ENCODE results near the gene OR6S1.

Gene OR6S1, protein sequence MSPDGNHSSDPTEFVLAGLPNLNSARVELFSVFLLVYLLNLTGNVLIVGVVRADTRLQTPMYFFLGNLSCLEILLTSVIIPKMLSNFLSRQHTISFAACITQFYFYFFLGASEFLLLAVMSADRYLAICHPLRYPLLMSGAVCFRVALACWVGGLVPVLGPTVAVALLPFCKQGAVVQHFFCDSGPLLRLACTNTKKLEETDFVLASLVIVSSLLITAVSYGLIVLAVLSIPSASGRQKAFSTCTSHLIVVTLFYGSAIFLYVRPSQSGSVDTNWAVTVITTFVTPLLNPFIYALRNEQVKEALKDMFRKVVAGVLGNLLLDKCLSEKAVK

DNA sequence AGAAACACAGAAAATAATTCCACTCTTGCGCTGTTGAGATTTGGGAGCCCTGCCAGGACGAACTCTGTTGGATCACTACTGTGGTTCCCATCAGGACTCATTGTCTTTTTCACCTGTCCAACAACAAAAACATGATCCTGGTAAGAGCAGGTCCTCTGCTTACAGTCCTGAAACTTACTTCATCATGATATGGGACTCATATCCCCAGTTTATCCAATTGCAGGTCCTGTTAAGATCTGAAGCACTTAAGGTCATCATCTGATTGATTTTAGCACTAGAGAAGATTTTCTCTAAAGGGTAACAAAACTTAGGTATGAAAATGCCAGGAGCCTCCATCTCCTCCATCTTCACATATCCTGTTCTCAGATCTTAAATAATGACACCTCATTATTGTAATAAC, at the start of gene OR6S1:
Gene OR6S1, minus strand, starts transcription at position 101 of the 400 bp plus-strand sequence. Its CDS starts 0 bp downstream, at position 101.
- no peak within 1 kb of the TSS for H3K4me3 ChIP-seq (ENCODE audit: low read depth, low read length)
- TF ChIP-seq, protein P1, sequence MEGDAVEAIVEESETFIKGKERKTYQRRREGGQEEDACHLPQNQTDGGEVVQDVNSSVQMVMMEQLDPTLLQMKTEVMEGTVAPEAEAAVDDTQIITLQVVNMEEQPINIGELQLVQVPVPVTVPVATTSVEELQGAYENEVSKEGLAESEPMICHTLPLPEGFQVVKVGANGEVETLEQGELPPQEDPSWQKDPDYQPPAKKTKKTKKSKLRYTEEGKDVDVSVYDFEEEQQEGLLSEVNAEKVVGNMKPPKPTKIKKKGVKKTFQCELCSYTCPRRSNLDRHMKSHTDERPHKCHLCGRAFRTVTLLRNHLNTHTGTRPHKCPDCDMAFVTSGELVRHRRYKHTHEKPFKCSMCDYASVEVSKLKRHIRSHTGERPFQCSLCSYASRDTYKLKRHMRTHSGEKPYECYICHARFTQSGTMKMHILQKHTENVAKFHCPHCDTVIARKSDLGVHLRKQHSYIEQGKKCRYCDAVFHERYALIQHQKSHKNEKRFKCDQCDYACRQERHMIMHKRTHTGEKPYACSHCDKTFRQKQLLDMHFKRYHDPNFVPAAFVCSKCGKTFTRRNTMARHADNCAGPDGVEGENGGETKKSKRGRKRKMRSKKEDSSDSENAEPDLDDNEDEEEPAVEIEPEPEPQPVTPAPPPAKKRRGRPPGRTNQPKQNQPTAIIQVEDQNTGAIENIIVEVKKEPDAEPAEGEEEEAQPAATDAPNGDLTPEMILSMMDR (IDR thresholded peaks at IDR 0.05; ENCODE audit: borderline replicate concordance, insufficient read depth, low read depth, low read length) = no peak

DNA sequence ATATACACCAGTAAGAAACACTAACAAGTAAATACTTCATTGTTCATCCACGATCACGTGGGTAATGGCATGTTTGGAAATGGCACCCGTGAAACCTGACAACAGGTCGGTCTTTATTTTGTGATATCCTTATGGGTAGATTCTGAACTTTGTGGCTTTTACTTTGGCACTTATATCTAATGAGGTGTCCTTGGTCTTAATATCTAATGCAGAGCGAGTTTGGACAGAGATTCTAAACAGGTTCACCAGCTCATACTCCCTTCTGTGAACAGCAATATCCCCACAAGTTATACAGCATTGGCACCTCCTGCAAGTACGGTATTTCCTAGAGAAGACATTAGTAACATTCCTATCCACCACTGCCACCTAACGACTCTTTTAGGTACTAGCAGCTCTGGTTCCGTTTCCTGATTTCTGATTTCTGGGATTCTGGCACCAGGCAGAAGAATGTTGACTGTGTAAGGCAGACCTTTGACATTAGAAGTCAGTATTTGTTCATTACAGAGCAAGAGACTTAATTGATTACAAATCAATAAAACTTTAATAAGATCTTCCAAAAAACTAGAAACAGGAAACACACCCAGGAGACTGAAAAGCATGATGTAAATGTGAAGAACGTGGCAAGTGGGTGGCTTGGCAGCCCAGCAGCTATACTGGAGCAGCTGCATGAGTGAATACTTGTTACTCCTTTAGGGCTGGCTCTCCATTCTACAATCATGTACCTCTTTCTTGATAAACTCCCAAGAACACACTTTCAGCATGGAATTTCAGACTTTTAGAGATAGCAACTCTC, 49.6 kb upstream of the OR6S1 start:
- TF ChIP-seq, protein P1 (IDR thresholded peaks at IDR 0.05; ENCODE audit: borderline replicate concordance, insufficient read depth, low read depth, low read length) = peak; percentile 75
- no peak overlapping the region for H3K4me3 ChIP-seq (ENCODE audit: low read depth, low read length)

DNA sequence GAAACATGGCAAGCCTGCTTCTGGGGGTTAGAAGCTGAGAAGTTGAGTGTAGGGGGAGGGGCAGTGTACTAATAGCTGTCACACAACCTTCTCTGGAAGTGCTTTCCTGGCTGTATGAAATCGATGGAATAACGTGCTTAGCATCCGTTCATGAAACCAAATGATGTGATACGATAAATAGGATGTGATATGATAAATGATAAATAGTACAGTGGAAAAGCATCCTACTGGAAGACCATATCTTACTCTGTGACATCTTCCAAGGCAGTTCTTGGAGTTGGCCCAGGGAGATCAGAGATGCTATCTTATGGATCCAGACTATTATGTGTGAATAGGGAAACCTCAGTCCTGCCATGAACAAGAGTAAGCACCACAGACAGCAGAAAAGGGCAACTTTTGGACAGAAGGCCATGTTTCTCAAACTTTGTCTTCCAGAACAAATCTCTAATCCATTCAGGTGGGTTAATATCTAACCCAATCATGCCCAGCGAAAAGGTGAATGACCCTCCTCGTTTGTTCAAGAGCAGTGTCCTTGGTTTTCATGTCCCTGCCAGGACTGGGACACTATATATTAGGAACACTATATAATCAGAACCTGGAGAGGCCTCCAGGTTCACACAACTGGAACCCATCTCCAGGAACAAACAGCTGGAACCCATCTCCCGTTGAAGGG, 46.8 kb upstream of the OR6S1 start, which contains the start of gene ANG:
Gene ANG, plus strand, starts transcription at position 598 of the 673 bp plus-strand sequence. CDS start 4,801 bp downstream, outside the sequence.
- H3K4me3 ChIP-seq (ENCODE audit: low read depth, low read length) = no peak within 1 kb of the TSS
- TF ChIP-seq, protein P1 (IDR thresholded peaks at IDR 0.05; ENCODE audit: borderline replicate concordance, insufficient read depth, low read depth, low read length) = no peak

DNA sequence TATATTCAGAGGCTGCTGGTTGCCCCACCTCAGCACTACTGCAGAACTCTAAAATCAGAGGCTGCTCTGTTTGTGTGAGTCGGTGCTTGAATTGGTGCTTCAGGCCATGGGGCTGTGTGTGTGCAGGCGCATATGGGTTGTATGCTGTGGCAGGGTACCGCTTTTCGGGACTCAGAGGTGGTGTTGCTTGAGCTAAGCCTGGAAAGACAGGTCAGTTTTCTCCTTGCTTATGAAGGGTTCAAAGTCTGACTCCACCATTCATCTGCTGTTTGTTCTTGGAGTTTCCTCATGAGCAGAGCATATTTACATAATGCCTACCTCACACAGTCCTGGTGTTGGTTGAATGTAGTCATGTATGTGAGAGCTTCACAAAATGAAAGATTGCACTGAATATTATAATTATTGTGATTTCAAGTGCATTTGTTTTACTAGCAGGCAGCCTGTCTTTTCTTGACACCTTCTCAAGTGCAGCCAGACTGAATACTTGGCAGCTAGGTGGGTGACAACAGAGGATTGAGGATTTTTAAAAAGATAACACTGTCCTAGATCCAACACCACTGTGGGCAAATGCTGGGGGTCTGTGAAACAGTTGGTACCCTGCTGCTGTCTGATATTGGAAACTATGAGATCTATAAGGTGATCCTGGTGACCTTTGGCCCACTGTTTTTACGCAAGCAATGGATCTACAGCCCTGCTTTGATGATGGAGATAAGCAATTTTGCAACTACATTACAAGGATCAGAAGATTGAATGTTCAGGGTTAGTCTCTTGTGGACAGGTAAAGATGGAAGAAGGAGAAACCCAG, 46.1 kb upstream of the OR6S1 start:
- TF ChIP-seq, protein P1 (IDR thresholded peaks at IDR 0.05; ENCODE audit: borderline replicate concordance, insufficient read depth, low read depth, low read length) = no peak
- no peak overlapping the region for H3K4me3 ChIP-seq (ENCODE audit: low read depth, low read length)

- H3K4me3 ChIP-seq (ENCODE audit: low read depth, low read length) = no peak overlapping the region
- TF ChIP-seq, protein P1 (IDR thresholded peaks at IDR 0.05; ENCODE audit: borderline replicate concordance, insufficient read depth, low read depth, low read length) = no peak
These were observed 45.1 kb upstream of the OR6S1 start for GRCh38 chr14:20686386-20687143.

All from GM12875 (cell line).